Endothelial cell (in vitro differentiated cells): ENCODE results near the gene UQCRQ. TPM values are rescaled to one million over a fixed set of nuclear protein-coding genes. Genes with fewer than 3 reads are reported as not detected.

Source experiments
- DNase-seq: peaks from one replicate; pipeline ENCODE4 v3.0.0; 2021; ENCODE audit warnings: low spot score
- H3K27ac Mint-ChIP-seq: one replicate; pipeline ENCODE4 v1.8.0; 2021; ENCODE audit warnings: mixed read lengths, inconsistent platforms; ENCODE audit not compliant: unreplicated experiment
- H3K27me3 Mint-ChIP-seq: one replicate; pipeline ENCODE4 v1.8.0; 2021; ENCODE audit warnings: mild to moderate bottlenecking, moderate library complexity, mixed read lengths, inconsistent platforms; ENCODE audit not compliant: unreplicated experiment
- H3K36me3 Mint-ChIP-seq: one replicate; pipeline ENCODE4 v1.8.0; 2021; ENCODE audit warnings: mild to moderate bottlenecking, low read depth, mixed read lengths, inconsistent platforms; ENCODE audit not compliant: unreplicated experiment
- H3K4me1 Mint-ChIP-seq: one replicate; pipeline ENCODE4 v1.8.0; 2021; ENCODE audit warnings: mild to moderate bottlenecking, mixed read lengths, inconsistent platforms; ENCODE audit not compliant: unreplicated experiment
- H3K4me3 Mint-ChIP-seq: one replicate; pipeline ENCODE4 v1.8.0; 2021; ENCODE audit warnings: mild to moderate bottlenecking, mixed read lengths, inconsistent platforms; ENCODE audit not compliant: unreplicated experiment
- H3K9me3 Mint-ChIP-seq: one replicate; pipeline ENCODE4 v1.8.0; 2021; ENCODE audit warnings: mixed read lengths, inconsistent platforms; ENCODE audit not compliant: unreplicated experiment
- total RNA-seq: library from RNA; stranded (reverse); fragmentation: NEBNext Ultra II Directional; extraction: Animal tissue kit (Norgen Biotek cat#: 25700); gene quantifications from one replicate; pipeline ENCODE4 v1.2.1, GENCODE V29; 2021; ENCODE audit not compliant: unreplicated experiment
- TF ChIP-seq, protein P1 (sequence below): fragments of 200-600 bp; sonication (generic); IDR thresholded peaks from one replicate; pipeline ENCODE4 v1.5.0; 2021; ENCODE audit warnings: antibody characterized with exemption; ENCODE audit not compliant: unreplicated experiment

UQCRQ gene
- total RNA-seq, 1 donor from 2014 or later = 152 TPM

DNA sequence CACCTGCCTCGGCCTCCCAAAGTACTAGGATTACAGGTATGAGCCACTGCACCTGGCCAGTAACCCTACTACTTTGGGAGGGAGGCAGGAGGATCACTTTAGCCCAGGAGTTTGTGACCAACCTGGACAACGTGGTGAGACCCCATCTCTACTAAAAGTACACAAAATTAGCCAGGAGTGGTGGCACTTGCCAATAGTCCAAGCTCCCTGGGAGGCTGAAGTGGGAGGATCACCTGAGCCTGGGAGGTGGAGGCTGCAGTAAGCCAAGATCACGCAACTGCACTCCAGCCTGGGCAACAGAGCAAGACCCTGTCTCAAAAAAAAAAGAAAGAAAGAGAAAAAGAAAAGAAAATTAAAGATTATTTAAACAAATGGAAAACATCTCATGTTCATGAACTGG is 10.4 kb upstream of the UQCRQ start:
- no peak overlapping the region for H3K4me3 Mint-ChIP-seq

GRCh38 chr5:132859889-132860437 is 6.5 kb upstream of the UQCRQ start:
- no peaks in the 10 kb centered on the region for H3K27me3 Mint-ChIP-seq
- H3K9me3 Mint-ChIP-seq = no peaks in the 10 kb centered on the region
- H3K27ac Mint-ChIP-seq = no peak overlapping the region
- no peaks in the 10 kb centered on the region for H3K36me3 Mint-ChIP-seq
- DNase-seq = no peak
- H3K4me1 Mint-ChIP-seq = no peaks in the 10 kb centered on the region
- TF ChIP-seq, protein P1, sequence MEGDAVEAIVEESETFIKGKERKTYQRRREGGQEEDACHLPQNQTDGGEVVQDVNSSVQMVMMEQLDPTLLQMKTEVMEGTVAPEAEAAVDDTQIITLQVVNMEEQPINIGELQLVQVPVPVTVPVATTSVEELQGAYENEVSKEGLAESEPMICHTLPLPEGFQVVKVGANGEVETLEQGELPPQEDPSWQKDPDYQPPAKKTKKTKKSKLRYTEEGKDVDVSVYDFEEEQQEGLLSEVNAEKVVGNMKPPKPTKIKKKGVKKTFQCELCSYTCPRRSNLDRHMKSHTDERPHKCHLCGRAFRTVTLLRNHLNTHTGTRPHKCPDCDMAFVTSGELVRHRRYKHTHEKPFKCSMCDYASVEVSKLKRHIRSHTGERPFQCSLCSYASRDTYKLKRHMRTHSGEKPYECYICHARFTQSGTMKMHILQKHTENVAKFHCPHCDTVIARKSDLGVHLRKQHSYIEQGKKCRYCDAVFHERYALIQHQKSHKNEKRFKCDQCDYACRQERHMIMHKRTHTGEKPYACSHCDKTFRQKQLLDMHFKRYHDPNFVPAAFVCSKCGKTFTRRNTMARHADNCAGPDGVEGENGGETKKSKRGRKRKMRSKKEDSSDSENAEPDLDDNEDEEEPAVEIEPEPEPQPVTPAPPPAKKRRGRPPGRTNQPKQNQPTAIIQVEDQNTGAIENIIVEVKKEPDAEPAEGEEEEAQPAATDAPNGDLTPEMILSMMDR = no peak
- no peak overlapping the region for H3K4me3 Mint-ChIP-seq

More for the DNA sequence above, 10.4 kb upstream of the UQCRQ start:
- TF ChIP-seq, protein P1 = no peak
- Mint-ChIP-seq H3K27me3 (peaks cover 1% of the 10 kb centered on the region), H3K9me3 (no peaks in the 10 kb centered on the region), H3K4me1 (peaks cover 5% of the 10 kb centered on the region), H3K36me3 (no peaks in the 10 kb centered on the region), H3K27ac (no peak overlapping the region)
- no peak for DNase-seq

GRCh38 chr5:132860742-132861141 is 5.7 kb upstream of the UQCRQ start:
- Mint-ChIP-seq H3K4me3 (no peak overlapping the region), H3K4me1 (peaks cover 6% of the 10 kb centered on the region), H3K27ac (no peak overlapping the region), H3K9me3 (no peaks in the 10 kb centered on the region), H3K27me3 (peaks cover 4% of the 10 kb centered on the region), H3K36me3 (no peaks in the 10 kb centered on the region)
- no peak for DNase-seq
- TF ChIP-seq, protein P1 = no peak

GRCh38 chr5:132865668-132866341 is 637 bp upstream of the UQCRQ start:
- H3K27ac Mint-ChIP-seq = peak overlapping the region; percentile 98
- H3K9me3 Mint-ChIP-seq = no peaks in the 10 kb centered on the region
- peaks cover 8% of the 10 kb centered on the region for H3K27me3 Mint-ChIP-seq
- TF ChIP-seq, protein P1 = no peak
- no peak for DNase-seq
- H3K4me1 Mint-ChIP-seq = peaks cover 20% of the 10 kb centered on the region
- peak overlapping the region; percentile 99 for H3K4me3 Mint-ChIP-seq
- peaks cover 3% of the 10 kb centered on the region for H3K36me3 Mint-ChIP-seq

- Mint-ChIP-seq H3K27ac (peak overlapping the region; percentile 98), H3K4me1 (peaks cover 20% of the 10 kb centered on the region), H3K9me3 (no peaks in the 10 kb centered on the region), H3K36me3 (peaks cover 4% of the 10 kb centered on the region), H3K4me3 (peak overlapping the region; percentile 99), H3K27me3 (peaks cover 8% of the 10 kb centered on the region)
- no peak for DNase-seq
- TF ChIP-seq, protein P1 = no peak
These were observed 607 bp downstream of the UQCRQ start for GRCh38 chr5:132867046-132867451.
